AG09319 (cell line): ENCODE results near the gene CABLES1.

Source experiments
- DNase-seq: peaks from one replicate; pipeline ENCODE4 v3.0.0-alpha.2; 2010; ENCODE audit warnings: low read depth; ENCODE audit errors: extremely low read depth
- CTCF ChIP-seq: IDR thresholded peaks from 2 replicates; pipeline ENCODE4 v1.5.1; 2011; ENCODE audit warnings: low read depth, mild to moderate bottlenecking, inconsistent platforms, low read length, moderate library complexity

The CABLES1 gene

GRCh38 chr18:23193742-23194141 is 58.5 kb downstream of the CABLES1 start:
- no peak for TF ChIP-seq CTCF

GRCh38 chr18:23194155-23194996 is 59.1 kb downstream of the CABLES1 start:
- DNase-seq = no peak
- no peak for TF ChIP-seq CTCF

More at GRCh38 chr18:23193742-23194141, 58.5 kb downstream of the CABLES1 start:
- no peak for DNase-seq

GRCh38 chr18:23194997-23195957 is 60.0 kb downstream of the CABLES1 start:
- DNase-seq = no peak
- no peak for TF ChIP-seq CTCF

GRCh38 chr18:23196119-23197007 is 61.1 kb downstream of the CABLES1 start:
- TF ChIP-seq CTCF = no peak
- DNase-seq = no peak

GRCh38 chr18:23198217-23198845 is 63.0 kb downstream of the CABLES1 start:
- no peak for TF ChIP-seq CTCF
- no peak for DNase-seq

- TF ChIP-seq CTCF = no peak
- DNase-seq = no peak
Observed at GRCh38 chr18:23200756-23201155, 65.5 kb downstream of the CABLES1 start.
